GM12801 (cell line): ENCODE data around the gene CTNNA2.

ENCODE experiments used
- TF ChIP-seq, protein P1 (sequence below): IDR thresholded peaks from one replicate; pipeline ENCODE4 v1.5.1; 2011; ENCODE audit warnings: control low read depth; ENCODE audit not compliant: insufficient read length; ENCODE audit errors: extremely low read depth

The CTNNA2 gene

DNA sequence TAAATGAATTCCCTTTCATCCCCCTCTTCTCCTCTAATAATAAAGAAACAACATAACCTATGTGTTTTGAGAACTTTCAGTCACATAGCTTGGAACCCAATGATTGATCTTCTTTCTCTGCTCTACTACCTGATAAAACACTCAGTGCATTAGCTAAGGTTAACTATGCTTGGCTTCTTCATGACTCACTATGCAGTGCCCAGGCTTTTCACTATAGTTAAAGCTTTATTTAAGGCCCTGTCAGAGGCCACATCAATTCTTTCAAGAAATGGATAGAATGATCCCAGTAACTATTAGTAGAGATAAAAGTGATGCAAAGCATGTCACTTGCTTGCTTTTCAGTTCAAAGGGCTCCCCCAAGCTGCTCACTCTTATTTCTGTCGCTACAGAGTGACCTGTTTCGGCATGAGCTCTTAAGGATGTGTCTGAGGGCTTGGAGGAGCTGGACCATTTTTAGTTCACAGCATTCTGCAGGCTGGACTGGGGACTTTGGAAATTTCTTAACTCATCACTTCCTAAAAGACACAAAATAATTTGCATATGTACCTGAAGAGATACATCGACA, 407.7 kb downstream of the CTNNA2 start:
- TF ChIP-seq, protein P1, sequence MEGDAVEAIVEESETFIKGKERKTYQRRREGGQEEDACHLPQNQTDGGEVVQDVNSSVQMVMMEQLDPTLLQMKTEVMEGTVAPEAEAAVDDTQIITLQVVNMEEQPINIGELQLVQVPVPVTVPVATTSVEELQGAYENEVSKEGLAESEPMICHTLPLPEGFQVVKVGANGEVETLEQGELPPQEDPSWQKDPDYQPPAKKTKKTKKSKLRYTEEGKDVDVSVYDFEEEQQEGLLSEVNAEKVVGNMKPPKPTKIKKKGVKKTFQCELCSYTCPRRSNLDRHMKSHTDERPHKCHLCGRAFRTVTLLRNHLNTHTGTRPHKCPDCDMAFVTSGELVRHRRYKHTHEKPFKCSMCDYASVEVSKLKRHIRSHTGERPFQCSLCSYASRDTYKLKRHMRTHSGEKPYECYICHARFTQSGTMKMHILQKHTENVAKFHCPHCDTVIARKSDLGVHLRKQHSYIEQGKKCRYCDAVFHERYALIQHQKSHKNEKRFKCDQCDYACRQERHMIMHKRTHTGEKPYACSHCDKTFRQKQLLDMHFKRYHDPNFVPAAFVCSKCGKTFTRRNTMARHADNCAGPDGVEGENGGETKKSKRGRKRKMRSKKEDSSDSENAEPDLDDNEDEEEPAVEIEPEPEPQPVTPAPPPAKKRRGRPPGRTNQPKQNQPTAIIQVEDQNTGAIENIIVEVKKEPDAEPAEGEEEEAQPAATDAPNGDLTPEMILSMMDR = no peak

- TF ChIP-seq, protein P1 = no peak
These were observed 416.8 kb downstream of the CTNNA2 start for GRCh38 chr2:79929624-79930023.

GRCh38 chr2:79935046-79935732, 422.3 kb downstream of the CTNNA2 start:
- TF ChIP-seq, protein P1 = no peak

- TF ChIP-seq, protein P1 = no peak
These were observed 423.2 kb downstream of the CTNNA2 start for GRCh38 chr2:79935771-79936657.

DNA sequence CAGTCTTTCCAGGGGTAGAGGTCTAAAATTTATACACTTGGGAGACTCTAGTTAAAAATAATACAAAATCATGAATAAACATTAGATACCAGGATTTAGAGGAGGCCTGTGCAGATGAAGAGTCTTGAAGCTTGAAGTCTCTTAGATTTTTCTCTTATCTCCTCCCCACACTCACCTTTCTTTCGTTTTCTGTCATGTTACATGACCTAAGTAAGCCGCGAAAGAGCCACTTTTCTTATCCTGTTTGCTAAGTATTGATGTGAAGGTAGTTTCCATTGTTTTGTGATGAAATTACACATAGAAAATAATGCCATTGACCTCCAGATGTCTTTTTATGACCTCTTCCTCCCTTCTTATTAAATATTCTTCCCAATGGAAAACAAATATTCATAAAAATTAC, 423.9 kb downstream of the CTNNA2 start:
- TF ChIP-seq, protein P1 = no peak

DNA sequence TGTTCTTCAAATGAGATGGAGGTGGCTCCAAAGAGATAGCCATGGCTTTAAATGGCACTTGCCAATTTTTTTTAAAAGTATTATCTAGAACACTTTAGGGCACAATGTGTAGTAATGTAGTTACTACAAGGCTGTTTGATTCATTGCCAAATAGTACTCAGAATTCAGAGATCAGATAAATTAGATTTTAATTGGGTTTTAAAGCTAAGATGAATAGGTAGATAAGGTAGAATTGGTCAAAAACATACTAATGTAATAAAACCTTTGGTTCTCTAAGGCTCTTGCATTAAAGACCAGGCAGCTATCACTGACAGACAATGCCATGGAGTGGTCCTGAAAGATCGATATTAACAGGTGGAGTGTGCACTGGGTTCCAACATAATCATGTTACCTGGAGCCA, 425.8 kb downstream of the CTNNA2 start:
- TF ChIP-seq, protein P1 = no peak

- TF ChIP-seq, protein P1 = no peak
These were observed 427.5 kb downstream of the CTNNA2 start for GRCh38 chr2:79940364-79940763.
